ENCODE measurements around the gene KRTAP21-3.

KRTAP21-3 gene

GRCh38 chr21:30707409-30707808, 11.2 kb downstream of the KRTAP21-3 start:
- no peak overlapping the region for H3K4me3 ChIP-seq (ENCODE audit: low read depth, low read length)
- TF ChIP-seq CTCF (IDR thresholded peaks at IDR 0.05; ENCODE audit: borderline replicate concordance, insufficient read depth, low read depth, low read length) = no peak

GRCh38 chr21:30695956-30696355, 22.6 kb downstream of the KRTAP21-3 start:
- no peak overlapping the region for H3K4me3 ChIP-seq (ENCODE audit: low read depth, low read length)
- no peak for TF ChIP-seq CTCF (IDR thresholded peaks at IDR 0.05; ENCODE audit: borderline replicate concordance, insufficient read depth, low read depth, low read length)

GRCh38 chr21:30689822-30690221, 28.8 kb downstream of the KRTAP21-3 start:
- no peak overlapping the region for H3K4me3 ChIP-seq (ENCODE audit: low read depth, low read length)
- no peak for TF ChIP-seq CTCF (IDR thresholded peaks at IDR 0.05; ENCODE audit: borderline replicate concordance, insufficient read depth, low read depth, low read length)

GRCh38 chr21:30684506-30684905, 34.1 kb downstream of the KRTAP21-3 start:
- TF ChIP-seq CTCF (IDR thresholded peaks at IDR 0.05; ENCODE audit: borderline replicate concordance, insufficient read depth, low read depth, low read length) = no peak

GRCh38 chr21:30680586-30680985, 38.0 kb downstream of the KRTAP21-3 start:
- no peak overlapping the region for H3K4me3 ChIP-seq (ENCODE audit: low read depth, low read length)
- no peak for TF ChIP-seq CTCF (IDR thresholded peaks at IDR 0.05; ENCODE audit: borderline replicate concordance, insufficient read depth, low read depth, low read length)

More at GRCh38 chr21:30684506-30684905, 34.1 kb downstream of the KRTAP21-3 start:
- H3K4me3 ChIP-seq (ENCODE audit: low read depth, low read length) = no peak overlapping the region

GRCh38 chr21:30676737-30677136, 41.8 kb downstream of the KRTAP21-3 start:
- H3K4me3 ChIP-seq (ENCODE audit: low read depth, low read length) = no peak overlapping the region
- TF ChIP-seq CTCF (IDR thresholded peaks at IDR 0.05; ENCODE audit: borderline replicate concordance, insufficient read depth, low read depth, low read length) = no peak

- TF ChIP-seq CTCF (IDR thresholded peaks at IDR 0.05; ENCODE audit: borderline replicate concordance, insufficient read depth, low read depth, low read length) = no peak
- no peak overlapping the region for H3K4me3 ChIP-seq (ENCODE audit: low read depth, low read length)
These were observed 44.3 kb downstream of the KRTAP21-3 start for GRCh38 chr21:30674312-30674711.

All from GM12875 (cell line).